ENCODE measurements around the gene DESI2. TPM values are rescaled to one million over a fixed set of nuclear protein-coding genes. Genes with fewer than 3 reads are reported as not detected.
"Not testable (repeated sequence)": the region's sequence is repeated elsewhere in the genome, so short reads cannot be mapped to it uniquely, and the experiment has no call there.

Gene DESI2
- total and polyA plus RNA-seq, 4 donors = 5.7 to 14.6 (median 11.7) TPM

- WGBS = 97% methylated on average over 3 of the region's 3 CpGs
- Histone ChIP-seq H3K4me3 (ENCODE audit: low read depth in 1 of 3, low read length in 3 of 3) (no peak overlapping the region), H3K36me3 (ENCODE audit: control insufficient read depth in 4 of 4, insufficient read depth in 3 of 4, low read depth in 1 of 4, low read length in 3 of 4) (no peaks in the 10 kb centered on the region), H3K4me1 (ENCODE audit: control insufficient read depth in 4 of 4, insufficient read depth in 4 of 4, low read length in 3 of 4) (peaks cover 3 to 11% (median 4%) of the 10 kb centered on the region in 4 donors), H3K9ac (ENCODE audit: low read depth in 1 of 2, low read length in 2 of 2) (no peak overlapping the region), H3K9me3 (ENCODE audit: control insufficient read depth in 4 of 4, low read length in 3 of 4) (no peaks in the 10 kb centered on the region), H3K27me3 (ENCODE audit: control insufficient read depth in 4 of 4, insufficient read depth in 4 of 4, low read length in 3 of 4) (no peaks in the 10 kb centered on the region), H3K27ac (ENCODE audit: low read depth in 1 of 2, low read length in 2 of 2) (no peak overlapping the region)
- TF ChIP-seq CTCF (IDR thresholded peaks at IDR 0.05; ENCODE audit: low read depth, low read length, missing input control) (no peak), RAD21 (IDR thresholded peaks at IDR 0.05) (no peak), JUND (IDR thresholded peaks at IDR 0.05) (no peak)
- no peak for DNase-seq (ENCODE audit: low spot score)
Observed at GRCh38 chr1:244660595-244660994, 7.7 kb downstream of the DESI2 start.

- H3K9me3 ChIP-seq (ENCODE audit: control insufficient read depth in 4 of 4, low read length in 3 of 4); H3K36me3 ChIP-seq (ENCODE audit: control insufficient read depth in 4 of 4, insufficient read depth in 3 of 4, low read depth in 1 of 4, low read length in 3 of 4); H3K27ac ChIP-seq (ENCODE audit: low read depth in 1 of 2, low read length in 2 of 2); H3K4me3 ChIP-seq (ENCODE audit: low read depth in 1 of 3, low read length in 3 of 3); DNase-seq (ENCODE audit: low spot score); H3K9ac ChIP-seq (ENCODE audit: low read depth in 1 of 2, low read length in 2 of 2); H3K27me3 ChIP-seq (ENCODE audit: control insufficient read depth in 4 of 4, insufficient read depth in 4 of 4, low read length in 3 of 4): not testable (repeated sequence)
- 95% methylated on average over 3 of the region's 4 CpGs for WGBS
- peaks cover 0 to 11% (median 4%) of the 10 kb centered on the region in 4 donors for H3K4me1 ChIP-seq (ENCODE audit: control insufficient read depth in 4 of 4, insufficient read depth in 4 of 4, low read length in 3 of 4)
Observed at GRCh38 chr1:244661569-244662312, 8.8 kb downstream of the DESI2 start.

DNA sequence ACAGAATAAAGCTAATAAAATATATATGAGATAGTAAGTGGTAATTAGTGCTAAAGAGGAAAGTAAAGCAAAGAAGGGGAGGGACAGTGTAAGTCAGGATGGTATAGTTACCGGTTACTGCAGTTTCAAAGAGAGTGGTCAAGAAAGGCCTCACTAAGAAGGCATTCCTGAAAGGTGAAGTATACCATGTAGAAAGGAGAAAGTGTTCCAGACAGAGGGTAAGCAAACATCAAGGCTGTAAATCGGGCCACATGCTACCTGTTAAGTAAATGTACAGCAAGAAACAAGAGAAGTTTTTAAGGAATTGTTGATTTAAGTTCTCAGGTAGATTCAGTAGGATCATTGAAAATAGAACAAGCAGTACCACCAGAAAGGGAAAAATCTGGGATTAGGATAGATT lies 9.7 kb downstream of the DESI2 start:
- Histone ChIP-seq H3K27me3 (ENCODE audit: control insufficient read depth in 4 of 4, insufficient read depth in 4 of 4, low read length in 3 of 4) (no peaks in the 10 kb centered on the region), H3K36me3 (ENCODE audit: control insufficient read depth in 4 of 4, insufficient read depth in 3 of 4, low read depth in 1 of 4, low read length in 3 of 4) (no peaks in the 10 kb centered on the region), H3K9ac (ENCODE audit: low read depth in 1 of 2, low read length in 2 of 2) (no peak overlapping the region), H3K27ac (ENCODE audit: low read depth in 1 of 2, low read length in 2 of 2) (no peak overlapping the region), H3K9me3 (ENCODE audit: control insufficient read depth in 4 of 4, low read length in 3 of 4) (no peaks in the 10 kb centered on the region), H3K4me1 (ENCODE audit: control insufficient read depth in 4 of 4, insufficient read depth in 4 of 4, low read length in 3 of 4) (peaks cover 3 to 11% (median 4%) of the 10 kb centered on the region in 4 donors), H3K4me3 (ENCODE audit: low read depth in 1 of 3, low read length in 3 of 3) (no peak overlapping the region)
- TF ChIP-seq, protein P1, sequence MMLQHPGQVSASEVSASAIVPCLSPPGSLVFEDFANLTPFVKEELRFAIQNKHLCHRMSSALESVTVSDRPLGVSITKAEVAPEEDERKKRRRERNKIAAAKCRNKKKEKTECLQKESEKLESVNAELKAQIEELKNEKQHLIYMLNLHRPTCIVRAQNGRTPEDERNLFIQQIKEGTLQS (IDR thresholded peaks at IDR 0.05) = no peak
- TF ChIP-seq, protein P2, sequence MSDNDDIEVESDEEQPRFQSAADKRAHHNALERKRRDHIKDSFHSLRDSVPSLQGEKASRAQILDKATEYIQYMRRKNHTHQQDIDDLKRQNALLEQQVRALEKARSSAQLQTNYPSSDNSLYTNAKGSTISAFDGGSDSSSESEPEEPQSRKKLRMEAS (IDR thresholded peaks at IDR 0.05) = no peak
- no peak for TF ChIP-seq SP1 (IDR thresholded peaks at IDR 0.05)
- WGBS = 81% methylated on average over 2 of the region's 2 CpGs
- DNase-seq (ENCODE audit: low spot score) = no peak

GRCh38 chr1:244664353-244664752 lies 11.4 kb downstream of the DESI2 start:
- H3K27me3 ChIP-seq (ENCODE audit: control insufficient read depth in 4 of 4, insufficient read depth in 4 of 4, low read length in 3 of 4) = no peaks in the 10 kb centered on the region
- 94% methylated on average over 3 of the region's 3 CpGs for WGBS
- H3K9me3 ChIP-seq (ENCODE audit: control insufficient read depth in 4 of 4, low read length in 3 of 4) = no peaks in the 10 kb centered on the region
- H3K4me3 ChIP-seq (ENCODE audit: low read depth in 1 of 3, low read length in 3 of 3) = no peak overlapping the region
- no peak for DNase-seq (ENCODE audit: low spot score)
- H3K4me1 ChIP-seq (ENCODE audit: control insufficient read depth in 4 of 4, insufficient read depth in 4 of 4, low read length in 3 of 4) = peaks cover under 1 to 5% (median 4%) of the 10 kb centered on the region in 4 donors
- H3K27ac ChIP-seq (ENCODE audit: low read depth in 1 of 2, low read length in 2 of 2) = no peak overlapping the region
- TF ChIP-seq RXRA (IDR thresholded peaks at IDR 0.05) (no peak), TAF1 (conservative IDR thresholded peaks at IDR 0.05) (no peak)
- TF ChIP-seq, protein P1 (IDR thresholded peaks at IDR 0.05) = no peak
- H3K9ac ChIP-seq (ENCODE audit: low read depth in 1 of 2, low read length in 2 of 2) = no peak overlapping the region
- H3K36me3 ChIP-seq (ENCODE audit: control insufficient read depth in 4 of 4, insufficient read depth in 3 of 4, low read depth in 1 of 4, low read length in 3 of 4) = peaks cover 0 to 2% (median 0%) of the 10 kb centered on the region in 4 donors

All from liver (tissue), 9 donors.